Hepatocyte (in vitro differentiated cells): ENCODE results near the gene RNF166.

ENCODE experiments used
- EZH2 ChIP-seq: fragments of 200-600 bp; sonication (generic); IDR thresholded peaks from 2 replicates; pipeline ENCODE4 v1.6.1; 2016; ENCODE audit warnings: antibody characterized with exemption, mild to moderate bottlenecking, borderline replicate concordance
- EZH2phosphoT487 ChIP-seq: fragments of 200-600 bp; sonication (generic); IDR thresholded peaks from one replicate; pipeline ENCODE4 v1.6.1; 2018; ENCODE audit warnings: antibody characterized with exemption, mild to moderate bottlenecking, low read depth, moderate library complexity; ENCODE audit not compliant: unreplicated experiment, severe bottlenecking
- TF ChIP-seq, protein P1 (sequence below): fragments of 200-600 bp; sonication (generic); IDR thresholded peaks from 2 replicates; pipeline ENCODE4 v1.5.1; 2016; ENCODE audit warnings: antibody characterized with exemption, mild to moderate bottlenecking; ENCODE audit not compliant: poor library complexity

DNA sequence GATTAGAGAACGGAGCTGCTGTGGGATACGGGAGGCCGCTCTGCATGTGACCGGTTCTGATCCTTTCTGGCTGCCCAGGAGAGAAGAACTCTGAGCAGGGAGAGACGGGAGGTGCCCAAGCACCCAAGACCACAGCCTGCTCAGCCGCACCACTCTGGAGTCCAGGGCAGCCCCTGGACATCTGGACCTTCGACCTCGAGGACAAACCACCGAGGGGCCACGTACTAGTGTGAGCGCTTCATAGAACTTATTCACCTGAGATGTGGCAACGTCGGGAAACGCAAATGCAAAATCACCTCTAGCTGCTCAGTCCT lies 5.9 kb downstream of the RNF166 start:
- TF ChIP-seq, protein P1, sequence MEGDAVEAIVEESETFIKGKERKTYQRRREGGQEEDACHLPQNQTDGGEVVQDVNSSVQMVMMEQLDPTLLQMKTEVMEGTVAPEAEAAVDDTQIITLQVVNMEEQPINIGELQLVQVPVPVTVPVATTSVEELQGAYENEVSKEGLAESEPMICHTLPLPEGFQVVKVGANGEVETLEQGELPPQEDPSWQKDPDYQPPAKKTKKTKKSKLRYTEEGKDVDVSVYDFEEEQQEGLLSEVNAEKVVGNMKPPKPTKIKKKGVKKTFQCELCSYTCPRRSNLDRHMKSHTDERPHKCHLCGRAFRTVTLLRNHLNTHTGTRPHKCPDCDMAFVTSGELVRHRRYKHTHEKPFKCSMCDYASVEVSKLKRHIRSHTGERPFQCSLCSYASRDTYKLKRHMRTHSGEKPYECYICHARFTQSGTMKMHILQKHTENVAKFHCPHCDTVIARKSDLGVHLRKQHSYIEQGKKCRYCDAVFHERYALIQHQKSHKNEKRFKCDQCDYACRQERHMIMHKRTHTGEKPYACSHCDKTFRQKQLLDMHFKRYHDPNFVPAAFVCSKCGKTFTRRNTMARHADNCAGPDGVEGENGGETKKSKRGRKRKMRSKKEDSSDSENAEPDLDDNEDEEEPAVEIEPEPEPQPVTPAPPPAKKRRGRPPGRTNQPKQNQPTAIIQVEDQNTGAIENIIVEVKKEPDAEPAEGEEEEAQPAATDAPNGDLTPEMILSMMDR: no peak
- TF ChIP-seq EZH2: no peak
- TF ChIP-seq EZH2phosphoT487: no peak
